Endometrial microvascular endothelial cells (primary cell): ENCODE data around the gene RPS18. TPM values are rescaled to one million over a fixed set of nuclear protein-coding genes. Genes with fewer than 3 reads are reported as not detected.
"Not testable (repeated sequence)": the region's sequence is repeated elsewhere in the genome, so short reads cannot be mapped to it uniquely, and the experiment has no call there.

Source experiments
- in situ Hi-C: cut with HindIII; loops from 2 replicates; pipeline ENCODE4 v1.10.0; 2017; ENCODE audit warnings: low sequenced_read_pairs, low pct_unique_long_range_greater_than_20kb; ENCODE audit errors: inconsistent ontology term
- total RNA-seq: library from RNA; depleted of rRNA; stranded (reverse); fragments of >200 nt; gene quantifications from one replicate; pipeline ENCODE4 v1.2.3, GENCODE V29; 2015; ENCODE audit errors: inconsistent ontology term

RPS18 gene
- total RNA-seq: 3,623 TPM

DNA sequence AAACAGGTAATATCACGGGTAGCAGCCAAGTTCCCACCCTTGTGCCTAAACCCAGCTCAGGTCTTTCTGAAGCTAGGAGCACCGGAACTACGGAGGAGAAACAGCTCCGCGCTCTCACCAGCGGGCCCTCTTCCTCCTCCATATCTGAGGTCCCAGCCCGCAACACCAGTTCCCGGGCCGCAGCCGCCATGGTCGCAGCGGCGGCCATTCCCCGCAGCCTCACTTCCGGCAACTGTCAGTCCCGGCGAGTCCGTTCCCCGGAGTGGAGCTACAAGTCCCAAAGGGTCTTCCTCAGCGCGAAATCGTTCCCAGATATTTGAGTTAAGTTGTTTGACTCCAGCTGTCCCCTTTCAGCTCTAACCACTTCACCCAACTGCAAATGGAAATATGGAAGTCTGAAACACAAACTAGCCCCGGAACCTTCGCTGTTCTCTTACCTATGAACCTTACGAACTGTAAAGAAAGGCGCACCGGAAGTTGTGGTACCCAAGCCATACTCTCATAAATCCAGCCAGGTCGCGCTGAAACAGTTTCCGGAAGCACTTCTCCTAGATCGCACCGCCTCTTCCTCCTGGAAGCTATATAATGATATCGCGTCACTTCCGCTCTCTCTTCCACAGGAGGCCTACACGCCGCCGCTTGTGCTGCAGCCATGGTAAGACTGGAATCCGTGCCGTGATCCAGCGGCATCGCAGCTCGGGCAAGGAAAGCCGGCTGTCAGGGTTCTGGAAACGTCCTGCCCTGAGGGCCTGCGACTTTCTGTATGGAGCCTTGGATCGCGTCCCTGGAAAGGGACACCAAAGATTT lies at the start of gene RPS18, which contains the start of gene VPS52:
TSS of gene RPS18 (plus strand) at position 608 of the 807 bp plus-strand sequence. CDS start at position 653, 45 bp downstream.
TSS of gene VPS52 (minus strand) at position 409 of the 807 bp plus-strand sequence. CDS start at position 208, 201 bp downstream.
- in situ Hi-C loops: no loop called here

DNA sequence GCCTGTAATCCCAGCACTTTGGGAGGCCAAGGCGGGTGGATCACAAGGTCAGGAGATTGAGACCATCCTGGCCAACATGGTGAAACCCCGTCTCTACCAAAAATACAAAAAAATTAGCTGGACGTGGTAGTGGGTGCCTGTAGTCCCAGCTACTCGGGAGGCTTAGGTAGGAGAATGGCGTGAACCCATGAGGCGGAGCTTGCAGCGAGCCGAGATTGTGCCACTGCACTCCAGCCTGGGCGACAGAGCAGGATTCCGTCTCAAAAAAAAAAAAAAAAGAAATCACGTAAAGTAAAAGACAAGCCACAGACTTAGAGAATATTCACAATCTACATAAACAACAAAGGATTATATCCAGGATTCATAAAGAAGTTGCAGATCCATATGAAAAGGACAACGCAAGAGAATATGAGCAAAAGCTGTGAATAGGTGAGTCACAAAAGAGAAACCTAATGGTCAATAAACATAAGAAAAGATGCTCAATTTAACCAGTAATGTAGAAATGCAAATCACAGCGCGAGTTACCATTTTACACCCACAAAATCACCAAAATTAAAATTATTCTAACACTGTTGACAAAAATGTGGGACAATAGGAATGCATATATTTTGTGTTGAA lies 45.3 kb upstream of the RPS18 start:
- in situ Hi-C loops: not testable (repeated sequence)

DNA sequence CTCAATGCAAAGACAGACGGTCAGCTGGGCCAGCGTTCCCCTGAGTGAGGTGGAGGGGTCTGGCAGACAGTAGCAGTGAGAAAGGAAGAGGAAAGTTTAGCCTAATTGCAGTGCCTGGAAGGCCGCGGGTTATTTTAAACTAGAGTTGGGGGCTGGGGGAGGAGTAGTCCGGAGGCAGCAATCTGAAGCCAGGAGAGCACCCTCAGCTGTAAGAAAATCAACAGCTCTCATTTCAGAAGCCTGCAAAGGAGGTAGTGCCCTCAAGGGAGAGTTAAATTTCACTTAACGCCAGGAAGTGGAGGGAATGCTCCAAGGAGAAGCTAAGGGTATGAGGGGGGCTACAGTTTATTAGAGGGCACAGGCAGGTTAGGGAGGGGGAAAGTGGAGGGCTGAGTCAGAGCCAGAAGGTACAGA lies 36.6 kb upstream of the RPS18 start:
- in situ Hi-C loops: no loop called here

DNA sequence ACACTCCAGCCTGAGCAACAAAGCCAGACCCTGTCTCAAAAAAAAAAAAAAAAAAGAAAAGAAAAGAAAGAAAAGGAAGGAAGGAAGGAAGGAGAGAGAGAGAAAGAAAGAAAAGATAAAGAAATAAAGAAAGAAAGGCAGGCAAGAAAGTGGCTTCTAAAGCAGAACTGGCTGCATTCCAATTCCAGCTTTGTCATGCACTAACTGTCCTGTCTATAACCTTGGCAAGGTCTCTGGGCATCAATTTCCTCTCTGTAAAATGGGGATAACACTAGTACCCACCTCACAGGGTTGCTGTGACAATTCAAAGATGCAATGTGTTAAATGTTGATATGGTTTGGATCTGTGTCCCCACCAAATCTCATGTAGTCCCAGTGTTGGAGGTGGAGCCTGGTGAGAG lies 35.5 kb upstream of the RPS18 start:
- in situ Hi-C loops: no loop called here

DNA sequence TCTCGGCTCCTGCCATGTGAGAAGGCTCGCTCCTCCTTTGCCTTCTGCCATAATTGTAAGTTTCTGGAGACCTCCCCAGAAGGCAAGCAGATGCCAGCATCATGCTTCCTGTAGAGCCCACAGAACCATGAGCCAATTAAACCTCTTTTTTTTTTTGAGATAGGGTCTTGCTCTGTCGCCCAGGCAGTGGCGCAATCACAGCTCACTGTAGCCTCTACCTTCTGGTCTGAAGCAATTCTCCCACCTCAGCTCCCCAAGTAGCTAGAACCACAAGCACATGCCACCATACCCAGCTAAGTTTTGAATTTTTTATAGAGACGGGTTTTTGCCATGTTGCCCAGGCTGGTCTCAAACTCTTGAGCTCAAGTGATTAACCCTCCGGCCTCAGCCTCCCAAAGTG lies 35.0 kb upstream of the RPS18 start:
- in situ Hi-C loops: no loop called here

DNA sequence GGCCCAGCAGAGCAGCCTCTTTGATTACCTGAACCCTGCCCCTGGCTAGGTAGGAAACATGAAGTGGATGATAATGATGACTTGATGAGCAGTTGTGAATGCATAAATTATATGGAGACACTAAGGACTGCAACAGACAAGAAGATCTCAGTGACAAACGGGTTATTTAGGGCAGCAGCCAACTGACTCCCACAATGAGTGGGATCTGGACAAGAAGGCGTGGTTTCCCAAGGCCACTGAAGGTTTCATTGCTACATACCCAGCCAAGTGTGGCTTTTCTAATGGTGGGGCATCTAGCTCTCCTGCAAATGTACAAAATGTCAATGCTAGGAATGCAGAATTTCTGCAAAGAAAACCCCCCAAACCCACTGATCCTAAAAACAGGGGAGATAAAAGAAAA lies 34.1 kb upstream of the RPS18 start:
- in situ Hi-C loops: no loop called here

DNA sequence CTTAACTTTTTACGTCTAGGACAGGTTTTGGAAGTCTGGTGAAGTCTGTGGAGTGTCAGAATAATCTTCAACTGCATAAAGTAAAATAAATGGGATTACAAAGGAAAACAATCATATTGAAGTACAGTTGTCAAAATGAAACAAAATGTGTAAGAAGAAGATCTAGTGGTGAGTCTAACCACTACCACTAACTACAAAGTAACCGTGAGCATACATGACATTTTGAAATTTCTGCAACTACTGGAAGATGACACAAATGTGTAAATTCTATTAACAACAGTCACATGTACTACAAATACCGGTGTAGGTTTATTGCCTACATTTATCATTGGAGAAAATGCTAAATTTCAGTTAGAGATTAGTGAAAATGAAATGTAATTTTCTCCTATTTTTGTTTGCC lies 29.9 kb upstream of the RPS18 start:
- in situ Hi-C loops: no loop called here

DNA sequence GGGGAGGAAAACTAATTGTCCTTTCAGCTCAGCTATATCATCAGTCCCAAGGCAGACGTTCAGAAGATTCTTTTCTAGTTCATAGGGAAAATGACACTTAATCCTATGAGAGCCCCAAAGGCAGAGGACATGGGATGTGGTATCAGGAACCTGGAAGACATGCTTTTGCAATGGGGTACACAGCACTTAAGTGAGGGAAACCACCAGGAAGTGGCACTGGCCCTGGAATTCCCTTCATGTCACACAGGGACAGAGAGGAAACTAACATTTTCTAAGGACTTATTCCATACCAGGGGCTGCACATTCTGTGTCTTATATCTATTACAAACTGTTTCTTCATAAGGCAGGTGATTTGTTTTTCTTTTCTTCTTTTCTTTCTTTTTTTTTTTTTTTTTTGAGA lies 28.4 kb upstream of the RPS18 start:
- in situ Hi-C loops: no loop called here

DNA sequence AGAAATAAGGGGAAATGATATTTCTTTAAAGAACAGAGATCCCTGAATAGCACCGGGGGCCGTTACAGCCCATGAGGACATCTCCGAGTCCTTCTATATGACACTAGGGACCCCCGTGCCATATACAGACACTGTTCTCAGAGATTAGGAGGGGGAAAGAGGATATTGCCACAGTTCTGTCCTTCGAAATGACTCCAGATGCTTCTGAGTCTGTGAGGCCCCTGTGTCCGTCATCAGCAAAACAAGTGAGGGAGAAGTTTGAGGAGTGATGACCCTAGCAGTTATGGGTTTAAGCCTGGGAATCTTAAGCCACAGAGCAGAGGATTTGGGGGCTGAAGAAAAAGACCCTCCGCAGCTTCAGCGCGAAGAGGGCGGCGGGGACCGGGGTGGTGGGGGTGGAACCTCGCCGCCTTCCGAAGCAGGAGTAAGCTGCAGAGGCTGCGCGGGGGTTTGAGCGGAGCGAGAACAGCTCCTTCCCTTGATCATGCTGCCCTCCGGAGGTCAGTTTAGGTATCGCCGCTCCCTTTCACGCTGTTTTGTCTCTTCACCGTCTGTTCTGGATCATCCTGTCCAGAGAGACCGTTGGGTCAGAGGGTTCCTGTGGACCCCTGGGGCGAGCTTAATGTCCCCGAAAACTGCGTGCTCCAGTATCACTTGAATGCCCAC lies 23.8 kb upstream of the RPS18 start:
- in situ Hi-C loops: no loop called here

DNA sequence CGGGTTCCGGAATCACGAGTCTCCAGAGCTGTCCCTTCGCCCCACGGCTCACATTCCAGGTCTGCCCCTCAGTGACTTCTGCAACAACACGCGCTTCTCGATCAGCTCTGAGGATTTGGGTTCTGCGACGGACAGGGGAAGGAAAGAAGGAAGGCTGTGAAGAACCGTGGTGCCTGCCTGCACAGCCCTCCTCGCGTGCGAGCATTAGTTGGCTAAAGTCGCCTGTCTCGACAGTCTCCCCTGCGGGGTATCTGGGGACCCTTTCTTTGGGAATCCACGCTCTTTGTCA lies 23.3 kb upstream of the RPS18 start:
- in situ Hi-C loops: no loop called here

DNA sequence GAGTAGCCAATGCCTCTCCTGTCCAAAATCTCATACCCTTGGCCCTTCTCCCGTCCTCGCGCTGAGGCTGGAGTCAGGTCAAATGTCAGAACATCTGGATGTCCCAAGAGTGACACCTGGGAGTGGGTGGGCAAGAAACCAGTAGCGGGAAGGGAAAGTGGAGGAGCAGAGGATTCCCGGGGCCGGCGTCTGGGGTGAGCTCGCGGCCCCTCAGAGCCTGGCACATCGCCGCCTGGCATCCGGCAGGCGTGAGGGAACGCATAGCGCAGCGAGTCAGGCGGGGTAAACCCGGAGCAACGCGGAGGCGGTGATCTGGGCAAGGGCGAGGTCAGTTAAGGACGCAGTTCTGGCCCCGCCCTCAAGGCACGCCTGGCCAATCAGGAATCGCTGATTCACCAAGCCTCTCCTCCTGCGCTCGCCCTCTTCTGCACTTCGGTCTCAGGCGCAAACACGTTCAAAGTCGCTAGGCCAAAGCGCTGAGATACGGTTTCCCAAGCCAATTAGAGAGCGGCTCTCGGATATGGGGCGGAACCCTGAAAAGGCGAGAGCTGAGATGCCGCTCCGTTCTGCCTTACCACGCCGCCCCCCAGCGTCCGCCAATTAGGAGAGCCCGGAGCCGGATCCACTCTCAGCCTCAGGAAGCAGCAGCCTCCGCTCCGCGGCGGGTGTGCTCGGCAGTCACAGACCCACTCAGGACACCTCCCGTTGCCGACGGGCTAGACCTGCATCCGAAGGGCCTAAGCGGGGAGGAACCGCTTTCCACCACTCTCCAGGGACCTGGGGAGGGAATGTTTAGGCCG lies 22.7 kb upstream of the RPS18 start:
- in situ Hi-C loops: no loop called here

DNA sequence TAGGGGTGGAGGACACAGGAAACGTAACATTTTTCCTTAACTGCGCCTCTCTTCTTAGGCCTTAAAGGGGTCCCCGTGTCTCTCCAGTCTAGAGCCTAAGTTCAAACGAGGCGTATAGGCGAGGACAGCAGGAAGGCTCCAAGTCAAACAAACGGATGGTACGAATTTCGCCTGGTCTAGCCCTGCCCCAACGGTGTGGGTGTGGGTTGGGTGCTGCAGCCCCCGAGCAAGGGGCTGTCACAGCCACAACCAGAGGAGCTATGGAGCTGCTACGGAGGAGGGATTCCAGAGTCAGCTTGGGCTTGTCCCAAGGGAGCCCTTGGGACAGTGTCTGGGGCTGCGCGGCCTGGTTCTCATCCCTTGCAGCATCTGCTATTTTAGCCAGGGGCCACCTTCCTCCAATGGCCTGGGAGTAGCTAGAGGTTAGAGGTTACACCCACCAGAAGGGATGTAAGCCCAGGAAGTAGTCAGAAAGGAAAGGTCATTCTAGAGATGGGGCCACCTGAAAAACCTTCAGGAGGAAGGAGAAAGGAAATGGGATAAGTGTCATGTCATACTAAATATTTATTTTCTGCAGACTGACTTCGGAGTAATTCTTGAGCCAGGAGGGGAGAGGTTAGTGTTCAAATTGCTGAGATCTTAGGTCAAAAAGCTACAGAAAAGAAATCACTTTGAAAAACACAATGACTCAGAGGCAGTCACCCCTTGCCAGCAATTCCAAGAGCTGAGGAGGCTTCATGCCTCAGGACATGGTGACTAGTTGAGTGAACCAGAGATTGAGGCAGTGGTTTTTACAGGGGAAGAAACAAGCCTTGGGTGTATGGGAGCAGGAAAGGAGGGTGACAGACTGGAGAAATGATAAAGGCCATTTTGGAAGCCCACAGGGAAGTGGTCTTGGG lies 21.9 kb upstream of the RPS18 start:
- in situ Hi-C loops: no loop called here

DNA sequence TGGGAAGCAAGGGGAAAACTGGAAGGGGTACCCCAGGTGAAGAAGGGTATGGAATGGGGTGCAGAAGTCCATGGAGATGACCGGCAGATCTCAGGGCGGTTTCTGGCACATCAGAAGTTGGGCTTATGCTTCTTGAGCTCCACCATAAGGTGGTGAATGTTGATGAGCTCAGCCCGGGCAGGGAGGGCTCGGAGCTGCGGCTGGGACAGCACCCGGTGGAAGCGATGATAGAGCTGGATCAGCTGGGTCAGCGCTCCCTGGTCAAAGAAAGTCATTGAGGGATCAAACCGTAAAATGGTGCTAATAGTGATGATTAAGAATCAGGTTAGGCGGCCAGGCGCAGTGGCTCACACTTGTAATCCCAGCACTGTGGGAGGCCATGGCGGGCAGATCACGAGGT lies 21.1 kb upstream of the RPS18 start:
- in situ Hi-C loops: no loop called here

DNA sequence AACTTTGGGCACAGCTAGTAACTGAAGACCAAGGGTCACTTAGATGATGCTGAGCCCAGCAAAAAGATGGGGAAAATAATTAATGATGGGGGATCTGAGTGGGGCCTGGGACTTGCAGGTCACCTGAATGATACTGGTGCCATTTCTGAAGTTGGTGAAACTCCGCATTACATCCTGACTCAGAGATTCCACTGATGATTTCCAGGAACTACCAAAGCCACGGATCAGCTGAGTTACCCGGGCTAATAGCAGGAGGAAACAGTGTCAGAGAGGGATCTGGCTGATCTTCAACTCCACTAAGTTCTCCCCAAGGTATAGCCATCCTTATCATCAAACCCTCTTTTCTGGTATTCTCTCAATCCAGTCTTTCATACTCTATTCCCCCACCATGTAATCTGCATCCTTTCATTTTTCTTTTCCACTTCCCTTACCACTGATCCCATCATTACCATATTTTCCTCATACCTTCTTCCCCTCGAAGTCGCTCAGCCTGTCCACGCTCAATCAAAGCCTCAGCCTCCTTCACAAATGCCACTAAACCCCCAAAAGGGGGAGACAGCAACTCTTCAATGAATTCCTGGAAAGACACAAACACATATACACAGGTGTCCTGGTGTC lies 20.4 kb upstream of the RPS18 start:
- in situ Hi-C loops: no loop called here

DNA sequence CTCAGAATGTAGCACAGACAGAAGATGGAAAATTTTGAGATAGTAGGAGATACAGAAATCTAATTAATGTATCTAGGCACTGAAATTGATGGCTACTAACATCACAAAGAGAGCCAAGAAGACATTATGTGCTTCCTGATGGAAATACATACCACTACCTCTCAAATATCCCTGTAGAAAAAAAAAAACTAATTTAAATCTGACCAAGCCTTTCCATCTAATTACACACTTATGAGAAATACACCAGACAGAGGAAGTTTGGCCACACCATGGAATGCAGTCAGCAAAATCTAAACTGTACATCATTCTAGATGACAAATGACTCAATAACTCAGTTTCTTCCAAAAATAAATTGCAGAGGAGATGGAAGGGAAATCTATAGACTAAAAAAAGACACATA lies 19.1 kb upstream of the RPS18 start:
- in situ Hi-C loops: no loop called here

DNA sequence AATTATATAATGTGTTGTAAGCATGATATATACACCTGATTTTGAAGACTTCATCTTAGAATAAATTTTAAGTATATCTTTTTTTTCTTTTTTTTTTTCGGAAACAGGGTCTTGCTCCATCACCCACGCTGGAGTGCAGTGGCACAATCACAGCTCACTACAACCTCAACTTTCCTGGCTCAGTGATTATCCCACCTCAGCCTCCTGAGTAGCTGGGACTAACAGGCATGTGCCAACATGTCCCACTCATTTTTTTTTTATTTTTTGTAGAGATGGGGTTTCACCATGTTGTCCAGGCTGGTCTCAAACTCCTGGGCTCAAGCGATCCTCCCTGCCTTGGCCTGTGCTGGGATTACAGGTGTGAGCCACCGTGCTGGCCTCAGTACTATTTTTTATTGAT lies 17.3 kb upstream of the RPS18 start:
- in situ Hi-C loops: no loop called here

DNA sequence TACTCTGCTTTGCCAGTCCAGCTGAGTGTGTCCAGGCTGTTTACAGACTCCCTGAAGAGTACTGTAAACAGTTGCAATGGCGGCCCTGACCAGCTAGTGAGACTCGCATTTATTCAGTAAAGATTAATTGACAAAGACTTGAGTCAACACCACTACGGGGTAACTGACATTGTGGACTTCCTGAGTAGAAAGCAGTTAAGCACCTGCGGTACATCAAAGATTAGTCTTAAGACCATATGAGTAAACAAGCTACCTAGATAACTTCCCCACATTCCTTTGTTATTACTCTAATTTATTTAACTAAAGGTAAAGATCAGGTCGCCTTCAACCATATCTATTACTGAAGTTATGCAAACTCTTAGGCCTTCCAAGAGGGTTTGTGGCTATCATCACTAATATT lies 12.8 kb upstream of the RPS18 start:
- in situ Hi-C loops: no loop called here

DNA sequence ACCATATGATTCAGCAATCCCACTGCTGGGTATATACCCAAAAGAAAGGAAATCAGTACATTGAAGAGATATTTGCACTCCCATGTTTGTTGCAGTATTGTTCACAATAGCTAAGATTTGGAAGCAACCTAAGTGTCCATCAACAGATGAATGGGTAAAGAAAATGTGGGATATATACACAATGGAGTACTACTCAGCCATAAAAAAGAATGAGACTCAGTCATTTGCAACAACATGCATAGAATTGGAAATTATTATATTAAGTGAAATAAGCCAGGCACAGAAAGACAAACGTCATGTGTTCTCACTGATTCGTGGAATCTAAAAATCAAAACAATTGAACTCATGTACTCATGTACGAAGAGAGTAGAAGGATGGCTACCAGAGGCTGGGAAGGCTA lies 9.4 kb upstream of the RPS18 start:
- in situ Hi-C loops: not testable (repeated sequence)
